ENCODE measurements around the gene QRICH1. TPM values are rescaled to one million over a fixed set of nuclear protein-coding genes. Genes with fewer than 3 reads are reported as not detected.

The QRICH1 gene
- total and polyA plus RNA-seq, 2 of the 4 experiments (the other 2 are of a cell fraction): 62.7 to 77.3 TPM

- intact Hi-C loops (cut with micrococcal nuclease): loop anchor here (5.0 kb wide), 1 partner anchor 70 kb away; the partner anchor contains the start of gene QRICH1
- Histone ChIP-seq H2AK9ac (replicated peaks; ENCODE audit: low read depth, low read length, poor library complexity) (peak overlapping the region; percentile 99), H3K4me2 (ENCODE audit: low read depth, low read length) (peak overlapping the region; percentile 84), H2BK5ac (ENCODE audit: low read depth, low read length, poor library complexity, severe bottlenecking) (peak overlapping the region; percentile 93), H3K14ac (replicated peaks; ENCODE audit: low read depth, low read length) (peak overlapping the region; percentile 94), H2AK5ac (ENCODE audit: low read depth, low read length) (peak overlapping the region; percentile 97), H3K79me1 (ENCODE audit: low read depth in 1 of 2, low read length in 2 of 2) (peaks cover 29 to 84% of the 10 kb centered on the region in 2 experiments), H3K9me3 (ENCODE audit: control insufficient read depth, insufficient read depth, low read length) (no peaks in the 10 kb centered on the region), H3K4me1 (ENCODE audit: control insufficient read depth, insufficient read depth, low read length) (peaks cover 4% of the 10 kb centered on the region; the same call in 1 of the 2 replicates), H2BK20ac (ENCODE audit: low read depth, low read length) (no peak overlapping the region), H3K56ac (ENCODE audit: extremely low read depth, insufficient read depth, low read length) (no peak overlapping the region; the same call in 1 of the 2 replicates), H4K91ac (ENCODE audit: insufficient read depth, low read depth, low read length) (peak overlapping the region; percentile 54), H3K27ac (ENCODE audit: insufficient read depth, low read length) (peak overlapping the region; percentile 93), H3K18ac (ENCODE audit: low read depth, low read length) (no peak overlapping the region), H3K36me3 (ENCODE audit: control insufficient read depth, insufficient read depth, low read length) (peaks cover 38% of the 10 kb centered on the region), H3K4ac (ENCODE audit: low read depth, low read length) (peak overlapping the region; percentile 87), H3K27me3 (ENCODE audit: control insufficient read depth, insufficient read depth, low read length) (no peaks in the 10 kb centered on the region), H3K9me1 (ENCODE audit: insufficient read depth, low read length) (peaks cover 21% of the 10 kb centered on the region), H4K5ac (ENCODE audit: low read depth, low read length) (peak overlapping the region; percentile 4), H4K20me1 (ENCODE audit: insufficient read depth, low read length) (peaks cover 20% of the 10 kb centered on the region), H2BK15ac (ENCODE audit: low read depth, low read length) (0 out of 3 replicates have a peak overlapping the region, but pooled peaks have one; percentile 25), H4K8ac (ENCODE audit: low read depth in 2 of 2, low read length in 2 of 2) (peak overlapping the region; percentile 90 to 91), H3K9ac (ENCODE audit: low read depth, low read length) (peak overlapping the region; percentile 90), H2AFZ (replicated peaks; ENCODE audit: low read length, poor library complexity) (peak overlapping the region; percentile 94), H3K23ac (ENCODE audit: low read depth, low read length) (peak overlapping the region; percentile 85), H2BK120ac (ENCODE audit: low read depth, low read length) (no peak overlapping the region; the same call in 1 of the 2 replicates), H3K4me3 (ENCODE audit: insufficient read depth, low read depth, low read length) (peak overlapping the region; percentile 84)
- ChIA-PET CTCF (interaction anchor here (0.5 to 1.1 kb wide), 5 partner anchors 9 to 73 kb away, joined by 3 to 7 read pairs (median 4); partner anchors contain the start of genes P4HTM and WDR6), POLR2A (ENCODE audit: unreplicated experiment) (interaction anchor here (1.0 to 3.8 kb wide), 3 partner anchors 12 to 83 kb away, joined by 3 to 25 read pairs (median 4); partner anchors contain the start of gene QRICH1)
- no TSS peak for BruUV-seq (replicated peaks)
- no peak for ATAC-seq (ENCODE audit: low read depth)
- in situ Hi-C loops (cut with MboI; ENCODE audit: low sequenced_read_pairs): no loop called here
- no peak for DNase-seq
- 59% methylated on average over 5 of the region's 12 CpGs; no CpG with 5 or more reads in 1 of the 2 experiments for WGBS, 2 experiments (ENCODE audit: extremely low coverage in 2 of 2, insufficient read length in 1 of 2)
- dilution Hi-C loops (cut with HindIII; ENCODE audit: low sequenced_read_pairs, unreplicated experiment): no loop called here
- TF ChIP-seq ELK1 (IDR thresholded peaks at IDR 0.05; ENCODE audit: borderline replicate concordance, low read depth, low read length): no peak
- TF ChIP-seq MXI1 (IDR thresholded peaks at IDR 0.05; ENCODE audit: borderline replicate concordance, low read depth, low read length): no peak
- TF ChIP-seq RCOR1 (IDR thresholded peaks at IDR 0.05; ENCODE audit: insufficient replicate concordance, low read length): no peak
- TF ChIP-seq MAFK (IDR thresholded peaks at IDR 0.05; ENCODE audit: low read depth, low read length): no peak
- no peak for TF ChIP-seq CEBPB (IDR thresholded peaks at IDR 0.05; ENCODE audit: low read depth, low read length)
- no peak for TF ChIP-seq SMC3 (IDR thresholded peaks at IDR 0.05; ENCODE audit: low read depth, low read length)
- TF ChIP-seq CTCF (conservative IDR thresholded peaks at IDR 0.05; ENCODE audit: low read depth, low read length): no peak
- TF ChIP-seq USF2 (IDR thresholded peaks at IDR 0.05; ENCODE audit: low read depth, low read length): no peak
- TF ChIP-seq RAD21 (IDR thresholded peaks at IDR 0.05; ENCODE audit: low read length): no peak
- no peak for TF ChIP-seq FOS (IDR thresholded peaks at IDR 0.05; ENCODE audit: low read depth, low read length)
- TF ChIP-seq RFX5 (IDR thresholded peaks at IDR 0.05; ENCODE audit: low read depth, low read length): no peak
- TF ChIP-seq BHLHE40 (IDR thresholded peaks at IDR 0.05; ENCODE audit: low read depth, low read length): no peak
- TF ChIP-seq MAZ (IDR thresholded peaks at IDR 0.05; ENCODE audit: borderline replicate concordance, low read depth, low read length): no peak
- TF ChIP-seq NFE2L2 (IDR thresholded peaks at IDR 0.05; ENCODE audit: low read depth, low read length): no peak
- no peak for TF ChIP-seq CHD1 (IDR thresholded peaks at IDR 0.05; ENCODE audit: low read depth, low read length)
Measured at GRCh38 chr3:49022688-49023171, 71.1 kb downstream of the QRICH1 start.
